HEK293 (cell line): Measurements from ENCODE around the gene POLR3GL.

ENCODE experiments used
- YY1 ChIP-seq: fragments of 450-650 bp; formaldehyde crosslinking; IDR thresholded peaks from 2 replicates; pipeline ENCODE4 v1.5.1; 2018; ENCODE audit warnings: missing biosample characterization, missing genetic modification characterization
- TF ChIP-seq, protein P1 (sequence below): fragments of 450-650 bp; formaldehyde crosslinking; IDR thresholded peaks from 2 replicates; pipeline ENCODE4 v1.5.1; 2016; ENCODE audit warnings: missing biosample characterization, missing genetic modification characterization

- TF ChIP-seq, protein P1, sequence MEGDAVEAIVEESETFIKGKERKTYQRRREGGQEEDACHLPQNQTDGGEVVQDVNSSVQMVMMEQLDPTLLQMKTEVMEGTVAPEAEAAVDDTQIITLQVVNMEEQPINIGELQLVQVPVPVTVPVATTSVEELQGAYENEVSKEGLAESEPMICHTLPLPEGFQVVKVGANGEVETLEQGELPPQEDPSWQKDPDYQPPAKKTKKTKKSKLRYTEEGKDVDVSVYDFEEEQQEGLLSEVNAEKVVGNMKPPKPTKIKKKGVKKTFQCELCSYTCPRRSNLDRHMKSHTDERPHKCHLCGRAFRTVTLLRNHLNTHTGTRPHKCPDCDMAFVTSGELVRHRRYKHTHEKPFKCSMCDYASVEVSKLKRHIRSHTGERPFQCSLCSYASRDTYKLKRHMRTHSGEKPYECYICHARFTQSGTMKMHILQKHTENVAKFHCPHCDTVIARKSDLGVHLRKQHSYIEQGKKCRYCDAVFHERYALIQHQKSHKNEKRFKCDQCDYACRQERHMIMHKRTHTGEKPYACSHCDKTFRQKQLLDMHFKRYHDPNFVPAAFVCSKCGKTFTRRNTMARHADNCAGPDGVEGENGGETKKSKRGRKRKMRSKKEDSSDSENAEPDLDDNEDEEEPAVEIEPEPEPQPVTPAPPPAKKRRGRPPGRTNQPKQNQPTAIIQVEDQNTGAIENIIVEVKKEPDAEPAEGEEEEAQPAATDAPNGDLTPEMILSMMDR: peak; percentile 92
- TF ChIP-seq YY1 (tag by site-specific recombination): no peak
These were observed 3.9 kb upstream of the POLR3GL start for GRCh38 chr1:145960468-145961108.
